Neutrophil (primary cell): ENCODE data around the gene GMIP.

ENCODE experiments used
- H3K27ac ChIP-seq: fragments of 200-600 bp; sonication (generic); 2 replicates; pipeline ENCODE4 v1.5.1; 2016; ENCODE audit warnings: mild to moderate bottlenecking, moderate library complexity
- H3K27me3 ChIP-seq: fragments of 200-600 bp; sonication (generic); 2 replicates; pipeline ENCODE4 v1.6.0; 2016; ENCODE audit warnings: mild to moderate bottlenecking
- H3K36me3 ChIP-seq: fragments of 200-600 bp; sonication (generic); 2 replicates; pipeline ENCODE4 v1.5.1; 2017
- H3K4me1 ChIP-seq, 2 experiments: fragments of 200-600 bp in 1 of 2; sonication (generic) in 1 of 2; 1 replicate in 1 of 2; 2 replicates in 1 of 2; pipeline versions ENCODE4 v1.5.1 to v1.6.1; 2013 to 2016; ENCODE audit warnings: low read depth in 1 of 2, low read length in 1 of 2, mild to moderate bottlenecking in 1 of 2, moderate library complexity in 1 of 2; ENCODE audit not compliant: control insufficient read depth in 1 of 2, insufficient read depth in 1 of 2
- H3K4me3 ChIP-seq, 2 experiments: fragments of 200-600 bp in 1 of 2; sonication (generic) in 1 of 2; 1 replicate in 1 of 2; 2 replicates in 1 of 2; pipeline ENCODE4 v1.5.1; 2013 to 2016; ENCODE audit warnings: low read depth in 1 of 2, low read length in 1 of 2, mild to moderate bottlenecking in 1 of 2, moderate library complexity in 1 of 2
- H3K9me3 ChIP-seq: fragments of 200-600 bp; sonication (generic); 2 replicates; pipeline ENCODE4 v1.5.1; 2016
- CTCF ChIP-seq: fragments of 200-600 bp; sonication (generic); IDR thresholded peaks from 2 replicates; pipeline ENCODE4 v1.5.1; 2016; ENCODE audit warnings: antibody characterized with exemption

The GMIP gene

DNA sequence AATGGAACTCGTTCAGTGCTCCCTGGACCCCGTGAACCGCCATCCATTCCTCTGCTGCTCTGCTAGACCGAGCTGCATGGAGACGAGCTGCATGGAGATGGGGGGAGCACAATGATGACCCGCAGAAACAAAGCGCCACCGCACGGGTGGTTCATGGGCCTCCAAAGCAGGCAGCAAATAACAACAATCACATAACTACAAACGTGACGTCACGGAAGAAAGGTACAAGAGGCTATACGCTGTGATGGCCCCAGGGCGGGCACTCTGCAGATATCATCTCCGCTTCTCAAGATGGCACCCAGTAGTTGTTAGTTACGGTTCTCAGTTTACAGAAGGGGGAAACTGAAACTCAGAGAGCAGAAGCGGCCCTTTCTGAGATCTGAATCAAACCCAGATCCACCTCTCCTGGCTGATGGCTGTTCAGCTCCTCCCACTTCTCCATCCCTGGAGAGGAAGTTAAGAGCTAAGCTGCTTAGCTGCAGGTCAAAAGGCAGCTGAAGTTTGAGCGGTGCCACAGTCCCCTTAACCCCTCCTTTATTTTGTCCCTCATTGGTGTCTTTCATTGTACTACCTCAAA, 18.3 kb upstream of the GMIP start:
- peaks cover 18 to 23% of the 10 kb centered on the region in 2 experiments for H3K4me1 ChIP-seq
- no peak for TF ChIP-seq CTCF
- H3K27ac ChIP-seq: peak overlapping the region; percentile 97
- H3K27me3 ChIP-seq: no peaks in the 10 kb centered on the region
- H3K9me3 ChIP-seq: no peaks in the 10 kb centered on the region
- peak overlapping the region in 1 of 2 experiments; percentile 8 for H3K4me3 ChIP-seq
- peaks cover 33% of the 10 kb centered on the region for H3K36me3 ChIP-seq

GRCh38 chr19:19661141-19661674, 17.8 kb upstream of the GMIP start:
- peaks cover 38% of the 10 kb centered on the region for H3K36me3 ChIP-seq
- H3K9me3 ChIP-seq: no peaks in the 10 kb centered on the region
- H3K27ac ChIP-seq: no peak overlapping the region
- H3K4me3 ChIP-seq: no peak overlapping the region
- H3K27me3 ChIP-seq: no peaks in the 10 kb centered on the region
- H3K4me1 ChIP-seq: peaks cover 18 to 23% of the 10 kb centered on the region in 2 experiments
- no peak for TF ChIP-seq CTCF

DNA sequence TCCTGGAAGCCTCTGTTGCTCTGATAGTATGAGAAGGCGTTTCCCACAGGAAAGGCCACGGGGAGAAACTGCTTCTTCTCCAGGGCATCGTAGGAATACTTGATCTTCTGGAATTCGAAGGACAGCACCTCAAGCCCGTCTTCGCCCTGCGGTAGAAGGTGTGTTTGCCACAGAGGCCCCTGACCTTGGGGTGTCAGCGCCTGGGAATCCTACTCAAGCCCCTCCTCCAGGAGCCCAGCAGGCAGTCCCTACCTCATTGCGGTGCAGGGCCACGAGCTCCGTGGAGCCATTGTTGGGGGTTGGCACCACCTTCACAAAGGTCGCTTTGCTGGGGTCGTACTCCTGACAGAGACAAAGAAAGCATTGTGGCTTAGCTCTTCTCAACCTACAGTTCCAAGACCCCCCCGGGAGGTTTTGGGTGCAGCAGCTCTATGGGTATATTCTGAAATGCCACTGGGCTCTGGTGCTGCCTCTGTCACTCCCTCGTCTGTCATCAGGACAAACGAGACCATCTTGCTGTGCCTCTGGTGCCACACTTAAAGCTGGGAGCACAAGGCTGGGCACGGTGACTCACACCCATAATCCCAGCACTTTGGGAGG, 16.3 kb upstream of the GMIP start:
- no peak for TF ChIP-seq CTCF
- Histone ChIP-seq H3K27me3 (no peaks in the 10 kb centered on the region), H3K4me1 (peaks cover 18 to 23% of the 10 kb centered on the region in 2 experiments), H3K4me3 (no peak overlapping the region), H3K9me3 (no peaks in the 10 kb centered on the region), H3K36me3 (peaks cover 53% of the 10 kb centered on the region), H3K27ac (no peak overlapping the region)

DNA sequence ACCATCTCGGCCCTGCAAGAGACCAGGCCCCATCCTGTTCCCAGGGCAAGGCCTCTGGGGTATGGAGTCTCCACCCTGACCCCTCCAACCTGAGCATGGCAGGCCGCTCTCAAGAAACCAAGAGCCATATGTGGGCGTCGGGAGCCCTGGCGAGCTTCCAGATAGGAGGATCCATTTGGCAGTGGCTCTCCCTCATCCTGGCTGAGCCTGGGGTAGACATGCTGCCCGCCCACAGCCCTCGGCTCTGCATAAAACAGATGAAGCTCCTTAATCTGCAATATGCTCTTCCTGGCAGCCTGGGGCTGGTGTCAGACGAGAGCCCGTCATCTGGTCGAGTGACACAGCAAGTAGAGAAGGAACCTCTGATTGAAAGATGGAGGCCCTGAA, 13.9 kb upstream of the GMIP start:
- TF ChIP-seq CTCF: no peak
- no peaks in the 10 kb centered on the region for H3K9me3 ChIP-seq
- no peak overlapping the region for H3K4me3 ChIP-seq
- H3K36me3 ChIP-seq: peaks cover 76% of the 10 kb centered on the region
- H3K4me1 ChIP-seq: peaks cover 9 to 11% of the 10 kb centered on the region in 2 experiments
- no peak overlapping the region for H3K27ac ChIP-seq
- H3K27me3 ChIP-seq: no peaks in the 10 kb centered on the region

DNA sequence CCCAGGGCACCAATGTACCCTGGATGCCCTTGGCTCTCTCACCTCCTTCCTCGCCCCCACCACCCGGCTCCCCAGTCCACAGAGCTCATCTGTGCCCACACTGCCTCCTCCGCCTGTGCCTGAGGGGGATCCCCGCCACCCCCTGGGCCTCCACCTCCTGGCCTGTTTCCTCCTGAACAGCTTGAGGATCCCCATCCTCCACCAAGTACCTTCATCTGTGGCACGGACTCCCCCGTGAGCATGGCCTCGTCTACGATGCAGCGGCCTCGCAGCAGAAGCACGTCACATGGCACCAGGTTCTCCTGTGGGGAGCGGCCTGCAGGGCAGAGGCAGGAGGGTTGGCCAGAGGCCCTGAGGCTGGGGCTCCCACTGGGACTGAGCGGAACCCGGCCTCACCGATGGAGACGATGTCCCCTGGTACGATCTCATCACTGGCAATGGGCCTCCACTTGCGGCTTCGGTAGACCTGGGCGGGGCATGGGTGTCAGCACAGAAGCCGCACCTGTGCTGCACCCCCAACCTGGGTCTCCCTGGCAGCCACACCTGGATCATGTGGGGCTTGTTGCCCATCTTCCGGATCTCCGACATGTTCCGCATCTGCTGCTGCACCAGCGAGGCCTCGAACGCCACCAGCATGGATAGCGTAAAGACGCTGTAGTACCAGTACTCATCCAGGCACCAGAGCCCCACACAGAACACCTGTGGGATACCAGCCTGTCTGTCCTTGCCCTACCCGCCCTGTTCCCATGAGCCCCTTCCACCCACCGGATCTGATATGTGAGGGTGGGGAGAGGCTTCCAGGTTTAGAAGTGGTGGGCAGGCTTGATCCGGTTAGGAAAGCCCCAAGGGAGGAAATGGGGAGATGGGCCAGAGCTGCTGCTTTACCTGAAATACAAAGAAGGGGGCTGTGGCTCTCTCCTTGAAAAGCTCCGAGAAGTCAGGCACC, 13.3 kb upstream of the GMIP start:
- Histone ChIP-seq H3K4me1 (peaks cover 3 to 4% of the 10 kb centered on the region in 2 experiments), H3K27me3 (no peaks in the 10 kb centered on the region), H3K36me3 (peaks cover 83% of the 10 kb centered on the region), H3K27ac (no peak overlapping the region), H3K4me3 (no peak overlapping the region), H3K9me3 (no peaks in the 10 kb centered on the region)
- TF ChIP-seq CTCF: no peak
